ENCODE results near the gene CCDC141.

GRCh38 chr2:178865146-178865936 is 184.6 kb downstream of the CCDC141 start:
- TF ChIP-seq CTCF (IDR thresholded peaks at IDR 0.05; ENCODE audit: low read depth, low read length, poor library complexity, severe bottlenecking): no peak
- TF ChIP-seq EZH2phosphoT487 (IDR thresholded peaks at IDR 0.05; ENCODE audit: borderline replicate concordance, low read length): no peak
